Urinary bladder (tissue), 4 donors: ENCODE results near the gene DDX23. TPM values are rescaled to one million over a fixed set of nuclear protein-coding genes. Genes with fewer than 3 reads are reported as not detected.

ENCODE experiments used
- DNase-seq: peaks from one replicate; pipeline ENCODE4 v3.0.0-alpha.2; 2015; ENCODE audit errors: extremely low spot score
- H3K27ac ChIP-seq: one replicate; pipeline ENCODE4 v1.5.1; 2013; ENCODE audit warnings: low read depth, mild to moderate bottlenecking, moderate library complexity
- H3K36me3 ChIP-seq: one replicate; pipeline ENCODE4 v1.6.1; 2013; ENCODE audit warnings: mild to moderate bottlenecking, moderate library complexity; ENCODE audit not compliant: insufficient read depth
- H3K4me1 ChIP-seq: one replicate; pipeline ENCODE4 v1.6.1; 2013; ENCODE audit warnings: mild to moderate bottlenecking, moderate library complexity; ENCODE audit not compliant: insufficient read depth
- H3K4me3 ChIP-seq: one replicate; pipeline ENCODE4 v1.5.1; 2013; ENCODE audit warnings: low read depth, low read length
- WGBS: extraction: QIAGEN DNeasy Blood & Tissue Kit; methylation state at CpG from one replicate; pipeline ENCODE4 v1.1.7; 2013; 5-methylcytosine and 5-hydroxymethylcytosine counted together
- polyA plus RNA-seq: library from polyadenylated mRNA; stranded (reverse); fragments of 200-250 nt; gene quantifications from one replicate; pipeline ENCODE4 v1.2.3, GENCODE V29; 2013
- total RNA-seq: library from RNA; depleted of rRNA; stranded (reverse); fragments of >200 nt; gene quantifications from one replicate; pipeline ENCODE4 v1.2.3, GENCODE V29; 2014
- donor health status: healthy with polysubstance abuse.
- donor health status: healthy.

Gene DDX23
- total and polyA plus RNA-seq, 2 donors, result 52.2 to 62.8 TPM

DNA sequence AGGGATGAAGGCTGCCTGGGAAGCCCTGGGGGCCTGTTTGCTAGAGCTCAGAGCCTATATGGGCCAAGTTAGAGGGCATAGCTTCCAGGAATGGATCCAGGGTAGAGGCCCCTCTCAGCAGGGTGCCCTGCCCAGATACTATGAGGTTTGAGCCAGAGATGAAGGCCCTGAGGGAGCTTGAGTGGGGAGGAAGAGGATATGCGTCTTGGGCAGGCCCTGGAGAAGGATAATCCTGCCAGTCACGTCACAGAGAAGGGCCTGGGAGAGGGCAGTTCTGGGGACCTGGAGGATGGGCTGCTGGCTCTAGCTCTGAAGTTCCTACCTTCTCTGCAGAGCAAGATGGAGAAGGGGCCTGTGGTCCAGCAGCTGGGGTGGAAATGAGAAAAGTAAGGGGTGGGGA, 39.6 kb downstream of the DDX23 start:
- Histone ChIP-seq H3K4me1 (no peaks in the 10 kb centered on the region), H3K27ac (no peak overlapping the region), H3K4me3 (no peak overlapping the region), H3K36me3 (no peaks in the 10 kb centered on the region)
- 54% methylated on average over 2 of the region's 2 CpGs for WGBS
- DNase-seq, result no peak

- Histone ChIP-seq H3K4me3 (no peak overlapping the region), H3K4me1 (no peaks in the 10 kb centered on the region), H3K36me3 (no peaks in the 10 kb centered on the region), H3K27ac (peak overlapping the region; percentile 11)
- no peak for DNase-seq
- WGBS, result 66% methylated on average over 5 of the region's 5 CpGs
Measured at GRCh38 chr12:48811437-48812090, 40.4 kb downstream of the DDX23 start.

DNA sequence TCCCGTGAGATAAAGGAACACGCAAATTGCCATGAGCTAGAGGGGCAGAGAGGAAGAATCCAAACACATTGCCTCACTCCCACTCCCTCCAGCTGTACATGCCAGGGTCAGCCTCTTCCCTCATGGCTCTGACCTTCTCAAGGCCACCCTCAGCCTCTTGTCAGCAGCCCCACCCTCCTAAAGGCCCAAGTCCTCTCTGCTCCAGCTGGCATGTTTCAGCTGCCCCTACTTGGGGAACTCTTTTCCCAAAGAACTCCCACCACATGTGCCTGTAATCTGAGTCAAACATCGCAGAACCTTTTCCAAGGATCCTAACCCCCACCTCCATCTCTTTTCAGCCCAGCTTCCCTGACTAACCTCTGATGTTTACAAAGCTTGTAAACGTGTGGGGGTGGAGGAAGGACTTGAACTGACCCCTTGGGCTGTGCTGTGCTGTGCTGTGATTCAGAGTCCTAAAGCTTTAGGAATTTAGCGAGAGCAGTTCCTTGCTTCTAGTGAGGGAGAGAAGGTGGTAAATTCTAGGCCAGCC, 41.0 kb downstream of the DDX23 start:
- Histone ChIP-seq H3K36me3 (no peaks in the 10 kb centered on the region), H3K27ac (no peak overlapping the region), H3K4me1 (no peaks in the 10 kb centered on the region), H3K4me3 (no peak overlapping the region)
- DNase-seq, result no peak
- WGBS, result 39% methylated on average over 5 of the region's 5 CpGs

GRCh38 chr12:48807981-48808380, 44.0 kb downstream of the DDX23 start:
- Histone ChIP-seq H3K27ac (no peak overlapping the region), H3K4me1 (no peaks in the 10 kb centered on the region), H3K36me3 (no peaks in the 10 kb centered on the region), H3K4me3 (no peak overlapping the region)
- DNase-seq, result no peak
- WGBS, result 95% methylated on average over 3 of the region's 3 CpGs

- no peak overlapping the region for H3K4me3 ChIP-seq
- 44% methylated on average over 1 of the region's 1 CpG for whole genome bisulfite sequencing
- no peak for DNase-seq
- H3K4me1 ChIP-seq, result no peaks in the 10 kb centered on the region
- no peaks in the 10 kb centered on the region for H3K36me3 ChIP-seq
- no peak overlapping the region for H3K27ac ChIP-seq
Measured at GRCh38 chr12:48803675-48804074, 48.3 kb downstream of the DDX23 start.

GRCh38 chr12:48800971-48801370, 51.0 kb downstream of the DDX23 start:
- no peaks in the 10 kb centered on the region for H3K4me1 ChIP-seq
- no peak overlapping the region for H3K4me3 ChIP-seq
- no peak overlapping the region for H3K27ac ChIP-seq
- 79% methylated on average over 14 of the region's 14 CpGs for WGBS
- H3K36me3 ChIP-seq, result no peaks in the 10 kb centered on the region
- DNase-seq, result no peak

- whole genome bisulfite sequencing, result 90% methylated on average over 14 of the region's 14 CpGs
- Histone ChIP-seq H3K36me3 (no peaks in the 10 kb centered on the region), H3K4me3 (no peak overlapping the region), H3K4me1 (no peaks in the 10 kb centered on the region), H3K27ac (no peak overlapping the region)
- DNase-seq, result no peak
Measured at GRCh38 chr12:48800457-48800856, 51.5 kb downstream of the DDX23 start.

- Histone ChIP-seq H3K4me1 (no peaks in the 10 kb centered on the region), H3K4me3 (no peak overlapping the region), H3K36me3 (no peaks in the 10 kb centered on the region), H3K27ac (no peak overlapping the region)
- WGBS, result 80% methylated on average over 3 of the region's 3 CpGs
- DNase-seq, result no peak
Measured at GRCh38 chr12:48796976-48797375, 55.0 kb downstream of the DDX23 start.

- WGBS, result 22% methylated on average over 12 of the region's 12 CpGs
- no peak for DNase-seq
- no peak overlapping the region for H3K4me3 ChIP-seq
- H3K27ac ChIP-seq, result no peak overlapping the region
- H3K4me1 ChIP-seq, result no peaks in the 10 kb centered on the region
- no peaks in the 10 kb centered on the region for H3K36me3 ChIP-seq
Measured at GRCh38 chr12:48795550-48796455, 56.2 kb downstream of the DDX23 start.

DNA sequence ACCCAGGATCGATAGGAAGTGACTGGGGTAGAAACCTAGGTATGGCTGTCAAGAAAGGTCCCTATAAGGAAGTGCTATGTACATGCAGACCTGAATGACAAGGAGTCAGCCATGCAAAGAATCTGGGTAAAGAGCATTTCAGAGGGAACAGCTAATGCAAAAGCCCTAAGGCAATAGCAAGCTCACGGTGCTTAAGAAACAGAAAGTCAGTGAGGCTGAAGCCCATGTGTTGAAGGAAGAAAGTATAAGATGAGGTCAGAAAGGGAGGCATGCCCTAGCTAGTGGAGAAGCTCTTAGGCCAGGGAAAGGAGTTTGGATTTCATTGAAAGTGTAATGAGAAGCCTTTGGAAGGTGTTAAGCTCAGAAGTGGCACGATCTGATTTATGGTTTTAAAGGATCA, 57.1 kb downstream of the DDX23 start:
- no peaks in the 10 kb centered on the region for H3K36me3 ChIP-seq
- H3K4me1 ChIP-seq, result no peaks in the 10 kb centered on the region
- DNase-seq, result no peak
- no peak overlapping the region for H3K4me3 ChIP-seq
- no peak overlapping the region for H3K27ac ChIP-seq
- 78% methylated on average over 3 of the region's 3 CpGs for WGBS

- H3K36me3 ChIP-seq, result no peaks in the 10 kb centered on the region
- no peak for DNase-seq
- H3K4me1 ChIP-seq, result no peaks in the 10 kb centered on the region
- 91% methylated on average over 3 of the region's 3 CpGs for whole genome bisulfite sequencing
- H3K27ac ChIP-seq, result no peak overlapping the region
- H3K4me3 ChIP-seq, result no peak overlapping the region
Measured at GRCh38 chr12:48793696-48794095, 58.3 kb downstream of the DDX23 start.

DNA sequence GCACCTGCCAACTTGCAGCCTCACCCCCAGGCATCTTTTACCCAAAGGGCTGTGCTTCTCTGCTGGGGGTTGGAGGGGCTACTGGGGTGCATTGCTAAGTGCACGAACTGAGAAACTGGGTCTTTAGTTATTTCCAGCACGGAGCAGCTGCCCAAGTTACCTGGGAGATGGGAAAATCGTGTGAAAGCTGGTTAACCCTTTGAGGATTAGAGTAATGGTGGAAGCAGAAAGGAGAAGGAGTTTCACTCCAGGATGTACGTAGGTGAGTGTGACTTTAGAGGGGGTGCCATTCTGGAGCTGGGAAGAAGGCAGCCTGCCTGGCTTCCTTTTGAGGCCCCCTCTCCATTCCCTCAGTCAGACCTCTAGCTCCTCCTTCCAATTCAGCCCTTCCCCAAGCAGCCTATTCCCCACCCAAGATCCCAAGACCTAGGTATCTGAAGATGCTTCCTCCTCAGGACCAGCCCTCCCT, 62.1 kb downstream of the DDX23 start:
- DNase-seq, result no peak
- Histone ChIP-seq H3K4me1 (no peaks in the 10 kb centered on the region), H3K27ac (no peak overlapping the region), H3K36me3 (no peaks in the 10 kb centered on the region), H3K4me3 (peak overlapping the region; percentile 90)
- 13% methylated on average over 4 of the region's 4 CpGs for WGBS

DNA sequence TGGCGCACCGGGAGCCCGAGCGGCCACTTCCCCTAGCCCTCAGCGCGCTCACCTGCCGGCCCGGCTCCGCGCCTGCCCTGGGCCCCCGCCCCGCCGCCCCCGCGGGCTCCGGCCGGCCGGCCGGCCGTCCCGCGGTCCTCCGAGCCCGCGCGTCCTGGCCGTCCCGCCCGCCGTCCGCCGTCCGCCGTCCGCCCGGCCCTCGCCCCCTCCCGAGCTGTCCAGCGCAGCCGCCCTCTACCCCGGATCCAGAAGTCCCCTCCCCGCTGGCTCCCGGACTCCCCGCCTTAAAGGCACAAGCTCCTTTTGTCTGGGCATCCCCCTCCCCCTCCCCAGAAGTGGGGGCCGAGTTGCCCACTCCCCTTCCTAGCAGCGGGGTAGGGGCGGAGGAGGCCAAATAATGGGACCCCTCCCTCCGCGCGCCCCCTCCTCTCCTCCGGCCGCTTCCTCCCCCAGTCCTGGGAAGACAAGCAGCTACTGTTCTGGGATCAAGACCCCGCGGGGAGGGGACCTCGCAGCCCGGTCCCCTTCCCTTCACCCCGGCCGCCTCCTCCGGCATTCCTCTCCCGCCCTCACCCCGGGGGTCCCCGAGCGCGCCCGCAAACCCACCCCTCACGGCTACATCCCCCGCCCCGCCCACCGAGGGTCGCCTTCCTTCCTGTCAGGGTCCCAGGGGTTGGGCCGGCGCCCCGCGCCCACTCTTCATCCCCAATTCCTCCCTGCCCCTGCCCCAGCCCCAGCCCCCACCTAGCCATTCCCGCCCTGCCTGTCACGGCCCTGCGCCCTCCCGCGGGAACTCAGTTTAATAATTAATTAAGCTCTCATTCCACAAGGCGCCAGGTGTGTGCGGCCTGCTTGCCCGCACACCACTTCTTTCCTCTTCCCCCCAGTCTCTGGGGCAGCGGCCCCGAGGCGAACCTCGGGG, 62.8 kb downstream of the DDX23 start, which contains the start of gene ADCY6:
Gene ADCY6 (minus strand): TSS at position 236 of the 922 bp plus-strand sequence. CDS start 5,655 bp downstream, outside the sequence.
- peak within 1 kb of the TSS; percentile 68 for H3K27ac ChIP-seq
- DNase-seq, result no peak
- no peaks in the 10 kb centered on the region for H3K4me1 ChIP-seq
- peak within 1 kb of the TSS; percentile 90 for H3K4me3 ChIP-seq
- under 1% methylated on average over 86 of the region's 86 CpGs for WGBS
- no peaks in the 10 kb centered on the region for H3K36me3 ChIP-seq
